Neural progenitor cell (in vitro differentiated cells): Measurements from ENCODE around the gene MTX3. TPM values are rescaled to one million over a fixed set of nuclear protein-coding genes. Genes with fewer than 3 reads are reported as not detected.
A peak's percentile ranks its signal among the peaks of the same experiment; 100 is the strongest.

Experiments
- DNase-seq: peaks from one replicate; pipeline ENCODE4 v3.0.0-alpha.2; 2016; ENCODE audit warnings: low spot score
- H2AFZ ChIP-seq: fragments of 200-600 bp; sonication (generic); replicated peaks from 2 replicates; pipeline ENCODE4 v1.6.1; 2016; ENCODE audit warnings: antibody characterized with exemption
- H3F3A ChIP-seq: fragments of 200-600 bp; sonication (generic); 2 replicates; pipeline ENCODE4 v1.6.1; 2016; ENCODE audit warnings: antibody characterized with exemption, low read depth
- H3K27ac ChIP-seq: fragments of 200-600 bp; sonication (generic); 2 replicates; pipeline ENCODE4 v1.5.1; 2016; ENCODE audit warnings: mild to moderate bottlenecking
- H3K27me3 ChIP-seq: fragments of 200-600 bp; sonication (generic); 2 replicates; pipeline ENCODE4 v1.6.1; 2016; ENCODE audit warnings: mild to moderate bottlenecking, moderate library complexity
- H3K36me3 ChIP-seq: fragments of 200-600 bp; sonication (generic); 2 replicates; pipeline ENCODE4 v1.5.1; 2016
- H3K4me1 ChIP-seq: fragments of 200-600 bp; sonication (generic); 2 replicates; pipeline ENCODE4 v1.6.1; 2016; ENCODE audit warnings: mixed run types
- H3K4me2 ChIP-seq: fragments of 200-600 bp; sonication (generic); 2 replicates; pipeline ENCODE4 v1.6.1; 2016
- H3K4me3 ChIP-seq: fragments of 200-600 bp; sonication (generic); 2 replicates; pipeline ENCODE4 v1.5.1; 2016
- H3K79me2 ChIP-seq: fragments of 200-600 bp; sonication (generic); 2 replicates; pipeline ENCODE4 v1.6.1; 2016; ENCODE audit warnings: low read depth
- H3K9ac ChIP-seq: fragments of 200-600 bp; sonication (generic); 2 replicates; pipeline ENCODE4 v1.6.1; 2016
- H3K9me3 ChIP-seq: fragments of 200-600 bp; sonication (generic); 2 replicates; pipeline ENCODE4 v1.5.1; 2016; ENCODE audit warnings: low read depth
- H4K20me1 ChIP-seq: fragments of 200-600 bp; sonication (generic); 2 replicates; pipeline ENCODE4 v1.6.1; 2016; ENCODE audit warnings: low read depth
- H3K27ac Mint-ChIP-seq: 3 replicates; pipeline ENCODE4 v1.8.0; 2021; ENCODE audit warnings: mixed read lengths
- H3K27me3 Mint-ChIP-seq: 2 replicates; pipeline ENCODE4 v1.8.0; 2022; ENCODE audit warnings: low read depth, mild to moderate bottlenecking, inconsistent platforms, moderate library complexity, mixed read lengths; ENCODE audit not compliant: insufficient read depth
- H3K36me3 Mint-ChIP-seq: 3 replicates; pipeline ENCODE4 v1.8.0; 2021; ENCODE audit warnings: mixed read lengths
- H3K4me1 Mint-ChIP-seq: 3 replicates; pipeline ENCODE4 v1.8.0; 2021; ENCODE audit warnings: mixed read lengths
- H3K4me3 Mint-ChIP-seq: 3 replicates; pipeline ENCODE4 v1.8.0; 2021; ENCODE audit warnings: mild to moderate bottlenecking, moderate library complexity, mixed read lengths
- H3K9me3 Mint-ChIP-seq: 3 replicates; pipeline ENCODE4 v1.8.0; 2020; ENCODE audit warnings: mixed read lengths
- EZH2 ChIP-seq: fragments of 200-600 bp; sonication (generic); IDR thresholded peaks from 2 replicates; pipeline ENCODE4 v1.6.1; 2017; ENCODE audit warnings: antibody characterized with exemption, mild to moderate bottlenecking, moderate library complexity
- EZH2phosphoT487 ChIP-seq: fragments of 200-600 bp; sonication (generic); IDR thresholded peaks from 2 replicates; pipeline ENCODE4 v1.6.1; 2017; ENCODE audit warnings: antibody characterized with exemption
- total RNA-seq: library from RNA; depleted of rRNA; stranded (reverse); fragments of >200 nt; gene quantifications from 2 replicates; pipeline ENCODE4 v1.2.3, GENCODE V29; 2015; ENCODE audit warnings: low replicate concordance
- TF ChIP-seq, protein P1 (sequence below): fragments of 200-600 bp; sonication (generic); IDR thresholded peaks from 2 replicates; pipeline ENCODE4 v1.5.1; 2017; ENCODE audit warnings: antibody characterized with exemption, mild to moderate bottlenecking

The MTX3 gene
- total RNA-seq, 1 donor from 2014 or later = 64.0 TPM

DNA sequence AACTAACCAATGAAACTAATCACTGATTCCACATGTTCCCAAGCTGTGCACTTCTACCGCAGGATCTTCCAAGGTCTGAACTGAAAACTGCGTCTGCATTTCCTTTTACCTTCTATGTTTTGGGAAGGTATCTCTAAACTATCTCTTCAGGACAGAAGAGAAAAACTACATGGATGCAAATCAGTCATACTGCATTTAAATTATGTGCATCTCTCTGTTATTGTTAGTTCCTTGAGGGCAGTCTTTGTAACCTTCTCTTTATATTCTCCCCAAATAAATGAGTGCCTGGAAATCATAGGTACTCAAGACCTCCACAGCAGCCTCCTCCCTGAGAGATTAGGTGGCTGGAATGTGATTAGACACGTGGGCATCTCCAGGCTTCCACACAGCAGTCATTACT, 17.1 kb downstream of the MTX3 start:
- Histone ChIP-seq H3K27me3 (no peaks in the 10 kb centered on the region), H3K9ac (no peak overlapping the region), H3K4me1 (peaks cover 37% of the 10 kb centered on the region), H4K20me1 (no peaks in the 10 kb centered on the region), H3K4me2 (peak overlapping the region; percentile 41), H3K36me3 (peaks cover 9% of the 10 kb centered on the region), H3K79me2 (no peaks in the 10 kb centered on the region), H3K4me3 (no peak overlapping the region), H3K9me3 (no peaks in the 10 kb centered on the region), H3F3A (peaks cover 38% of the 10 kb centered on the region), H3K27ac (peak overlapping the region; percentile 91), H2AFZ (no peak overlapping the region)
- Mint-ChIP-seq H3K27ac (peak overlapping the region; percentile 33), H3K4me3 (no peak overlapping the region), H3K9me3 (no peaks in the 10 kb centered on the region), H3K4me1 (peaks cover 16% of the 10 kb centered on the region), H3K27me3 (peaks cover 4% of the 10 kb centered on the region), H3K36me3 (peaks cover 21% of the 10 kb centered on the region)
- TF ChIP-seq, protein P1, sequence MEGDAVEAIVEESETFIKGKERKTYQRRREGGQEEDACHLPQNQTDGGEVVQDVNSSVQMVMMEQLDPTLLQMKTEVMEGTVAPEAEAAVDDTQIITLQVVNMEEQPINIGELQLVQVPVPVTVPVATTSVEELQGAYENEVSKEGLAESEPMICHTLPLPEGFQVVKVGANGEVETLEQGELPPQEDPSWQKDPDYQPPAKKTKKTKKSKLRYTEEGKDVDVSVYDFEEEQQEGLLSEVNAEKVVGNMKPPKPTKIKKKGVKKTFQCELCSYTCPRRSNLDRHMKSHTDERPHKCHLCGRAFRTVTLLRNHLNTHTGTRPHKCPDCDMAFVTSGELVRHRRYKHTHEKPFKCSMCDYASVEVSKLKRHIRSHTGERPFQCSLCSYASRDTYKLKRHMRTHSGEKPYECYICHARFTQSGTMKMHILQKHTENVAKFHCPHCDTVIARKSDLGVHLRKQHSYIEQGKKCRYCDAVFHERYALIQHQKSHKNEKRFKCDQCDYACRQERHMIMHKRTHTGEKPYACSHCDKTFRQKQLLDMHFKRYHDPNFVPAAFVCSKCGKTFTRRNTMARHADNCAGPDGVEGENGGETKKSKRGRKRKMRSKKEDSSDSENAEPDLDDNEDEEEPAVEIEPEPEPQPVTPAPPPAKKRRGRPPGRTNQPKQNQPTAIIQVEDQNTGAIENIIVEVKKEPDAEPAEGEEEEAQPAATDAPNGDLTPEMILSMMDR = no peak
- TF ChIP-seq EZH2 (no peak), EZH2phosphoT487 (no peak)
- DNase-seq = peak; percentile 38

DNA sequence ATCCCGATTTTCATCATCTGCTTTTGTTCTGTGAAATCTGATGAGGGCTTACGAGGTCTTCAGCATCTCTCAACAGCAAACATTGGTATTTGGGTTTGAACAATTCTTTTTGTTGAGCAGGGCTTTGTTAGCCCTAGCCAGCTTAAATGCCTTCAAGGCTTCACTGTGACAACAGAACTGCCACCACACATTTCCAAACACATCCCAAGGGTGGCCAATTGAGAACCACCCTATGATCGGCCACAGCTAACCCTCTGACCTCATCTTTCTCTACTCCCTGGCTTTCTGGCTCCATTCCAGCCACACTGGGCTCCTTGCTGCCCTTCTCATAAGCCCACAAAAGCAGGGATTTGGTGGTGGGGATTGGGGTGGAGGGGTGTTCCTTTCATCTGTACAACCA, 17.6 kb downstream of the MTX3 start:
- Histone ChIP-seq H3K4me3 (no peak overlapping the region), H3F3A (peaks cover 38% of the 10 kb centered on the region), H3K36me3 (peaks cover 9% of the 10 kb centered on the region), H3K4me2 (peak overlapping the region; percentile 41), H3K27me3 (no peaks in the 10 kb centered on the region), H3K4me1 (peaks cover 37% of the 10 kb centered on the region), H2AFZ (no peak overlapping the region), H3K27ac (peak overlapping the region; percentile 91), H3K9me3 (no peaks in the 10 kb centered on the region), H3K9ac (no peak overlapping the region), H4K20me1 (no peaks in the 10 kb centered on the region), H3K79me2 (no peaks in the 10 kb centered on the region)
- Mint-ChIP-seq H3K36me3 (peaks cover 17% of the 10 kb centered on the region), H3K4me3 (no peak overlapping the region), H3K27me3 (peaks cover 4% of the 10 kb centered on the region), H3K4me1 (peaks cover 16% of the 10 kb centered on the region), H3K9me3 (no peaks in the 10 kb centered on the region), H3K27ac (peak overlapping the region; percentile 33)
- peak; percentile 81 for DNase-seq
- no peak for TF ChIP-seq EZH2
- no peak for TF ChIP-seq EZH2phosphoT487
- TF ChIP-seq, protein P1 = no peak

DNA sequence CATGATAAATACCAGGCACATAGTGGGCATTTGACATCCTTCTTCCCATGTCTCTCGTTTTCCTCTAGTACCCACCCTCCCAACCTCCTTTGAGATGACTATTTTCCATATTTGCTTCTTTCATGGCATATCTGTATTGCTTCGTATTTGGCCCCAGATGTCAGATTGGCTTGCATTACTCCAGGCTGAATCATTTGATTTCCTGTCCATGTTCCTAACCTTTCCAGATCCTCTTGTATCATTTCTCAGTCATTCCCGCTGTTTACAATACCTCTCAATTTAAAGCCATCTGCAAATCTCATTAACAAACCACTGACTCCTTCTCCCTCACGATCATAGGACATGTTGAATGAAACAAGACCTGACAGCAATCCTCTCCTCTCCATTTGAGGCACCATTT, 19.9 kb downstream of the MTX3 start:
- no peaks in the 10 kb centered on the region for H3K9me3 Mint-ChIP-seq
- H3K27me3 Mint-ChIP-seq = peaks cover 4% of the 10 kb centered on the region
- no peak overlapping the region for H3K27ac ChIP-seq
- H3K9ac ChIP-seq = no peak overlapping the region
- H3K36me3 ChIP-seq = no peaks in the 10 kb centered on the region
- H3K36me3 Mint-ChIP-seq = peaks cover 3% of the 10 kb centered on the region
- H3K4me3 ChIP-seq = no peak overlapping the region
- H3K4me1 Mint-ChIP-seq = peaks cover 19% of the 10 kb centered on the region
- no peak overlapping the region for H2AFZ ChIP-seq
- H3F3A ChIP-seq = peaks cover 38% of the 10 kb centered on the region
- H3K4me3 Mint-ChIP-seq = no peak overlapping the region
- no peaks in the 10 kb centered on the region for H3K79me2 ChIP-seq
- TF ChIP-seq EZH2 = no peak
- no peak for TF ChIP-seq EZH2phosphoT487
- TF ChIP-seq, protein P1 = no peak
- H3K9me3 ChIP-seq = no peaks in the 10 kb centered on the region
- no peak overlapping the region for H3K27ac Mint-ChIP-seq
- H3K4me1 ChIP-seq = peaks cover 59% of the 10 kb centered on the region
- H3K27me3 ChIP-seq = no peaks in the 10 kb centered on the region
- H4K20me1 ChIP-seq = no peaks in the 10 kb centered on the region
- no peak for DNase-seq
- H3K4me2 ChIP-seq = no peak overlapping the region
